HG02981 (cell line): ENCODE results near the gene COMP.

Experiments used
- ATAC-seq: cut with Tn5 transposase; IDR thresholded peaks from one replicate; pipeline ENCODE4 v1.9.1; 2021; ENCODE audit warnings: mild to moderate bottlenecking, moderate library complexity; ENCODE audit not compliant: unreplicated experiment

COMP gene

DNA sequence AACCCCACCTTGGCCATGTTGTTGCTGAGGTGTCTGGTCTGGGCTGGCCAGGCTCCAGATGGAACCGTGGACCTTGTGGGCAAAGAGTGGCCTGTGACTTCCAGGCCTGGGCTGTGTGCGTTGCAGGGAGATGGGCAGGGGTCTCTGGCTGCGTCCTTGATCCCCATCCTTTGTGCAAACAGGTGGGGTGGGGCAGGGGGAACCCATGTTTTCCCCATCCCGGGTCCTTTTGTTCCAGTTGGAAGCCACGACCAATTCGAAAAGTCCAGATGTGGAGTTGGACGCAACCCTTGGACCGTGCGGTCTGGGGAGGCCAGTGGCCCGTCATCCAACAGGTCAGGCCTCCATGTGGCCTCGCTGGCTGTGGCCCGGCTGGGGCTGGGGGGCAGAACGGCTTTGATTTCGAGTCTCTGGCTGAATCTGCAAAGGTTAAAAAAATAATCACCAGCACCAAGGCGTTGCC is 13.1 kb upstream of the COMP start:
- no peak for ATAC-seq

DNA sequence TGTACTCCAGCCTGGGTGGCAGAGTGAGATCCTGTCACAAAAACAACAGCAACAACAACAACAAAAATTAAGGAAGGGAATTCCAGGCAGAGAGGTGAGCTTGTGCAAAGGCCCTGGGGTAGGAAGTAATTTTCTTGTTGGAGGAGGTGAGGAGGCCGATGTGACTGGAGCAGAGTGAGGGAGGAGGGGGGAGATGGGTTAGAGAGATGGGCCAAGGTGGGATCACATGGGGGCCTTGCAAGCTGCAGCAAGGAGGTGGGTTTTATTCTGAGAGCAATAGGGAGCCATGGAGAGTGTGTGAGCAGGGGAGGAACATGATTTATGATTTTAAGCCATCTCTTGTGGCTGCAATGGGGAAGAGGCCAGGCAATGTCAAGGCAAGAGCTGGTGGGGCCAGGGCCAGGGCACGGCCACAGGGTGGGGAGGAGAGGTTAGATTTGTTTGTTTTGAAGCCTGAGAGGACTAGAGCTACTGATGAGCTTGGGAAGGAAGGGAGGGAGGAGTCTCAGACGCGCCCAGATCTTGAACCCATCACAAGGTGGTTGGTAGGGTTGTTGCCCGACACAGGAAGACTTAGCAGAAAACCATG is 12.5 kb upstream of the COMP start:
- ATAC-seq = no peak

DNA sequence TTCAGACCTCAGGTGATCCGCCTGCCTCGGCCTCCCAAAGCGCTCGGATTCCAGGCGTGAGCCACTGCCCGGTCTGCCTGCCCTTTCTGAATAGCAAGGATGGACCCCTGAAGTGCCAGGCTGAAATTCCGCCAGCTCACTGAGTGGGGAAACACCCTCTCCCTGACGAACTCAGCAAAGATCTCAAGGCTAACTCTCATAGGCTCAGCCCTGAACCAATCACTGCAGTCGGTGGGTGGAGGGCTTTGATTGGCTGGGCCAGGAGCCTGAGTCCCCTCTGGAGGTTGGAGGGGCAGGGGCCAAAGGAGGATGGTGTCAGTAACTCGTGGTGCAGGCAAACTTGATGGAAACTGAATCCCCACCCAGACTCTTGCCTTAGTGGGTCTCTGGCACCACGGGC is 11.2 kb upstream of the COMP start:
- ATAC-seq = no peak

DNA sequence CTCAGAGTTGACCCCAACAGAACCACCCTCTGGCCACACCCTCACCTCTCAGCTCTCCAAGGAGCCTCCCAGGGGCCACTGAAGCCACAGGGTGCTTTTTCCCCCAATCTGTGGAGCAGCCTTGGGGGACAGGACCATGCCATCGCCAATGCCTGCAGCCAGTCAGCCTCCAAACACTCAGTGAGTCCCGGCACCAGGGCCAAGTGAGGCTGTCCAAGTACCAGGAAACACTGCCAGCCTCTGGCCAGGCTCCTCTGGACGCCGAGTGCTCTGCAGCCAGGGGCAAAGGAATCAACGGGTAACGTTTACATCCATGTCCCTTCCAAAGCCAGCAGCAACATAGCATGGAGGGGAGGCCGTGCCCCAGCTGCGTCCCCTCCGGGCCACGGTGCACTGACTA is 9.5 kb upstream of the COMP start:
- no peak for ATAC-seq

DNA sequence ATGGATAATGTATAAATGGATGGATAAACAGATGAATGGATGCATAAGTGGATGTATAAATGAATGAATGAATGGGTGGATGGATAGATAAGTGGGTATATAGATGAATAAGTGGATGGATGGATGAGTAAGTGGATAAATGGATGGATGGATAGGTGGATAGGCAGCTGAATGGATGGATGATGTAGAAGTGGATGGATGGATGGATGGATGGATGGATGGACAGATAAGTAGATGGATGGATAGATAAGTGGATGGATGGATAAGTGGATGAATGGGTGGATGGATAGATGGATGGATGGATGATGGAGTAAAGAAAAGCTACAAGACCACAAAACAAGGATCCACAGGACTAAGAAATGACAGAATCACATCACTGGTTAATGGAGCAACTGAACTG is 9.0 kb upstream of the COMP start:
- no peak for ATAC-seq

DNA sequence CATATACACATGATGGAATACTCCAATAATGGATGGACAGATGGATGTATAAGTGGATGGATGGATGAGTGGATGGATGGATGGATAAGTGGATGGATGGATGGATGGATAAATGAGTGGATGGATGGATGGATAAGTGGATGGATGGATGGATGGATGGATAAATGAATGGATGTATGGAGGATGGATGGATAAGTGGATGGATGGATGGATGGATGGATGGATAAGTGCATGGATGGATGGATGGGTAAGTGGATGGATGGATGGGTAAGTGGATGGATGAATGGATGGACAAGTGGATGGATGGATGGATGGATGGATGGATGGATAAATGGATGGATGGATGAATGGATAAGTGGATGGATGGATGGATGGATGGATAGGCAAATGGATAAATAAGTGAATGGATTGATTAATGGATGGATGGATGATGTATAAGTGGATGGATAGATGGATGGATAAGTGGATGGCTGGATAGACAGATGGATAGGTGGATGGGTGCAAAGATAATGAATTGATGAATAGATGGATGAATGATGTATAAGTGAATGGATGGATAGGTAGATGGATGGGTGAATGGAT is 8.4 kb upstream of the COMP start:
- ATAC-seq = no peak

DNA sequence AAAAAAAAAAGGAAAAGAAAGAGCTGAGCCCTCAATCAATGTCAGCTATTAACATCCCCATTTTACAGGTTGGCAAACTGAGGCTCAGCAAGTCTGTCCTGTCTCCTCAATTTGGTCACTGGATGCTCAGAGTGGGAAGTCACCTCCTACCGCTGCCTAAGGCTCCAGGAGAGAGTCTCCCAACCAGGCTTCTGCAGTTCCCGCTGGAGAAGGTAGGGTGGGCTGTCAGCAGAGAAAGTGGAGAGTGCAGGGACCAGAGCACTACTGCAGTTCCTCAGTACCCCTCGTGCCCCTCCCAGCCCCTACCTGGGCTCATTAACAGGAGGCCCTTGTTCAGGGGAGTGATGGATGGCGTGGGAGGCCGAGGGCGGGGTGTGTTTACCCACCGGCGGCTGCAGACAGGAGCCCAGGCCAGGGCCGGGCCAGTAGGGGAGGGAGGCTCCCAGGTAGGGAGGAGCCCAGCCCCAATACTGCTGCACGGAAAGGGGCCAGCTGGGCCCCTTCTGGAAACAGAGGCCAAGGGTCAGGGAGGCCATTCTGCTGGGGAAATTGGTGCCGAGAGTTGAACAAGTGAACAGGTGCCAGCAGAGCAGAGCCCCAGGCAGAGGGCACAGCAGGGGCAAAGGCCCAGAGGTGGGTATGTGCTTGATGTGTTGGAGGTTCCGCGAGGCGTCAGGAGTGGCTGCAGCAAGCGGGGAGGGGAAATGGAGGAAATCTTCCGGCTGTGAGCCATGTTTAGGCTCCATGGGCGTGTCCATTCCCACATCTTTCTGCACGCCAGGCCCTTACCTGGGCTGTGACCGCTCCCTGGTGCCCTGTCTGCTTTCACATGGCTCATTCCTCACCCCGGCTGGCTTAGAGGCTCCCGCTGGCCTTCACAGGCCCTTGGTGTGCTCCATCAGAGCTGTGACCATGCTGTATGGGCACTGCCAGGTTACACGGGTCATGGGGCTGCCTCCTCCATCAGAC is 7.6 kb upstream of the COMP start:
- no peak for ATAC-seq

DNA sequence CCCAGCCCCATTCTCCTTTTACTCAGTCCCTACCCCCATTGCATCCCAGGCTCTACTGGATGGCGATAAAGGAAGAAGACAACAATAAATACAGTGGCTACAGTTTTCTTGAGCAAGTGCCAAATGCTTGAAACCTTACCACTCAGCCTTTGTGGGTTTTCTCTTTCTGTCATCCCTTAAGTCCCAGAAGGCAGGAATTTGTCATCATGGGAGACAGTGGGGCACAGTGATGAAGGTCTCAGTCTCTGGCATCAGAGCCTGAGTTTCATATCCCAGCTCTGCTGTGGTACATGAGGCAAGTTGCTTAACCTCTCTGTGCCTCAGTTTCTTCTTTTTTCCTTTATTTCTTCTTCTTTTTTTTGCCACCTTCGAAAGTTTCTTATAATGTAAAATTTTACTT is 5.1 kb upstream of the COMP start:
- no peak for ATAC-seq

DNA sequence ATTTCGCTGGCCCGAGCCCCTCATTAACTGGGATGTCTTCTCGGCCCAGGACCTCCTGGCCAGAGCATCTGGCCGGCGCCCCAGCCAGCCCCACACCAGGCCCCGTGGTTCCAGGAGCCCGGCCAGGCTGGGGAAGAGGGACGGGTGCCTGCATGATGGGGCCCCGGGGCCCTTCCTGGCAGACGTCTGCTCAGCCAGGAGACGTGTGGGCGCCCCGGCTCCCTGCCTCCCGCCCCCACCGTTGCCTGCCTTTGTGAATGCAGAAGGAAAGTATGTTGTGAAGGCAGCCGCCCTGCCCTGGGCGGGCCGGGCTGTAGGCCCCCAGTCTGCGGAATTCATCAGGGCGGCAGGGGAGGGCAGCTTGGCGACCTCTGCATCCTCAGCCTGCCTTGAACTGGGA is 4.4 kb upstream of the COMP start:
- ATAC-seq = no peak

DNA sequence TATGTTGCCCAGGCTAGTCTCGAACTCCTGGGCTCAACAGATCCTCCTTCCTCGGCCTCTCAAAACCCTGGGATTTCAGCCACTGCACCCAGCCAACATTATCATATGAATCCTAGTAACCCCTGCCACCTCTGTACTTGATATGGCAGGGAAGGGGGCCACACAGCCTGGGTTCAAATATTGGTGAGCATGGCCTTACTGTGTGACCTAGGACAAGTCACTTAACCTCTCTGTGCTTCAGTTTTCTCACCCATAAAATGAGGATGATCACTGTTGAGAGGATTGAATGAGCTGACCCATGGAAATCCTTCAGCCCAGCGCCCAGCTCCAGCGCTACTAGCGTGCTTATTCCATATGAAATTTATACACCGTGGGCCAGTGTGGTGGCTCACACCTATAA is 3.6 kb upstream of the COMP start:
- ATAC-seq = no peak

DNA sequence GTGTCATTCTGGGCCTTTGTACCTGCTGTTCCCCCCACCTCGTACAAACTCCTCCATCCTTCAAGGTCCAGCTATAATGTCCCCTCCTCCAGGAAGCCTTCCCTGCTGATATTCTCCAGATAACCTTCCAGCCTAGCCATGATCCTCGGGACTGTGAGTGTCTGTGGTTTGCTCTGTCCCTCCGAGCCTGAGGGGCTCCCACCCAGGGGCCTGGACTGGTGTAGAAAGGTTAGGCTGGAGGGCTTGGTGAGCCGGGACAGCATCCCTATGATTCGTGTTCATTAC is 2.9 kb upstream of the COMP start:
- no peak for ATAC-seq

DNA sequence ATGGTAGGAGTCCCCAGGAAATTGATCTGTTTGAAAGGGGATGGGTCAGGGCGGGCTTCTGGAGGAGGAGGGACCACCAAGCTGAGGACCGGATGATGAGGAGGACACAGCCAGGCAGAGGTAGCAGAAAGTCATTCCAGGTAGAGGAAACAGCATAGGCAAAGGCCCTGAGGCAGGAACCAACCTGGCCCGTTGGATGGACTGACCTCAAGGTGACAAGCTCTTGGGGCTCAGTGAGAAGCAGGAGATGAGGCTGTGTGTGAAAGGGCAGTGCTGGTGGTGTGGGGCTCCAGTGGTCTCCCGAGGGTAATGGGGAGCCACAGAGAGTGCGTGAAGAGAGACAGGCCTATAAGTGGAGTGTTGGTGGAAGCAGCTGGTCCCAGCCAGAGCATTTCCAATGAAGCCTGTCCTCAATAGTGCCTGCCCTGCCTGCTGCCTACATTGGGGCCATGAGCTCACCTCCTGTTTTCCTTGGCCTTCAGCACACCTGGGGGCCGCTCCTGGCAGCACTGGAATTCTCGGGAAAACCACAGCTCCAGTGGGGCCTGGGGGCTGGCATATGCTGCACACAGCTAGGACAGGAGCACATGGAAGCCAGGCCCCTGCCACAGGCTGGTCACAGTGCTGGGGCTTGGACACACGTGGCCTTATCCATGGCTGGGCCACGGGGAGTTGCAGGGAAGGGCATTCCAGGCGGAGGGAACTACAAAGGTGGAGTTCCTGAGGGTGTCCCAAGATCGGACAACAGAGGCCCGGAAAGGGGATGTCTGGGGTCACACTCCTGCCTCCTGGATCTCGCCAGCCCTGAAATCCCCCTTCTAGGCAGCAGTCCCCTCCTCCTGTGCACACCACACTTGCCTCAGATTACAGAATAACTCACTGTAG is 2.3 kb upstream of the COMP start:
- no peak for ATAC-seq

DNA sequence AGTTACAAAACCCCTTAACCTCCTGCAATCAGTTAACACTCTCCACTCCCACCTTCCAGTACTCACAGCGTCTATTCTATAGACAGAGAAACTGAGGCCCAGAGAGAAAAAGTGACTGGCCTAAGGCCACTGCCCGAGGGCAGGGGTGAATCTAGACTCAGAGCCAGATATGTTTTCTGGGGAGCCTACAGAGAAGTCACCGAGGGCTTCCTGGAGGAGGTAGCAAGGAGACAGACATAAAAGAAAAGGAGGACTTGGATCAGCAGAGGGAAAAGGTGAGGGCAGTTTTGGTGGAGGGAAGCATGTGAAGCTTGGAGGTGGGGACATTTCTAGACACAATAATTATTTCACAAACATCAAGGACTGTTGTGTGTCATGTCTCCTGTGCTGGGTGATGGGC is 1.6 kb upstream of the COMP start:
- no peak for ATAC-seq

DNA sequence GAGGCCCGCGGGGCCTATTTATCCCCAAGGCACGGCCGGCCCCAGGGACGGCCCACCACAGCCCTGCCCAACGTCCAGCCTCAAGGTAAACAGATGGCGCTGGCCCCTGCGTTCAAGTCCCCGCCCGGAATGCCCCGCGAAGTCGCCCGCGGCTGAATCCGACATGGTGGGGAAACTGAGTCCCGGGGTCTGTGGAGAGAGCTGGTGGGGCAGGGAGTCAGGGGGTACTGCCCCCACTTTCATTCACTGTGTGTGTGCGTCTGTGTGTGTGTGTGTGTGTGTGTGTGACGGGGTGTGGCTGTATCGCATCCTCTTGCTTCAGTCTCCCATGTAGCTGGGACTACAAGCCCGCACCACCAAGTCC is 192 bp upstream of the COMP start:
- no peak for ATAC-seq

DNA sequence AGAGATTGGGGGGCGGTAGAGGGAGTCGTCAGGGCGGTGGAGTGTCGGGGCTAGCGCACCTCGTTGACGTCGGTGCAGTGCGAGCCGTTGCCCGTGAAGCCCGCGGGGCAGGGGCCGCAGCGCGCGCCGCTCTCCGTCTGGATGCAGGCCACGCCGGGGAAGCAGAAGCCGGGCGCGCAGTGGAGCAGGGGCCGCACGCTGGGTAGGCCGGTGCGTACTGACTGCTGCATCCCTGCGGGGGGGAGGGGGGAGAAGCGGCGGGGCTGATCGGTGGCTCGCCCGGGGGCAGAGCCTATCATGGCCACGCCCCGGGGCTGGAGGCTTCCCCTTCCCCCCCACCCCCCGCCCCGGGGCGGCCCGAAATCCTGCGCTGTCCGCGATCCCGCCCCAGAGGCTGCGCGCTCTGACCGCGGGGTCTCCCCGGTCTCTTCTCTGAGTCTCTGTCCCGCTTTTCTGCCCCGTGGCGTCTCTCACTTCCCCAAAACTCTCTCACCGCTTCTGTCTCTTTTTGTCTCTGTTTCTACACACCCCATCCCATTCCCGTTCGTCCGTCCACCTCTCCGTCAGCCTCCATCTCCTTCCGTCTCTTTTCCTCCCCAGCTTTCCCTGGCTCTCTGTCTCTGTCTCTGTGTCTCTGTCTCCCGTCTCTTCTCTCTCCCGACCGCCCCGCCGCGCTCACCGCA is 1.1 kb downstream of the COMP start:
- no peak for ATAC-seq

DNA sequence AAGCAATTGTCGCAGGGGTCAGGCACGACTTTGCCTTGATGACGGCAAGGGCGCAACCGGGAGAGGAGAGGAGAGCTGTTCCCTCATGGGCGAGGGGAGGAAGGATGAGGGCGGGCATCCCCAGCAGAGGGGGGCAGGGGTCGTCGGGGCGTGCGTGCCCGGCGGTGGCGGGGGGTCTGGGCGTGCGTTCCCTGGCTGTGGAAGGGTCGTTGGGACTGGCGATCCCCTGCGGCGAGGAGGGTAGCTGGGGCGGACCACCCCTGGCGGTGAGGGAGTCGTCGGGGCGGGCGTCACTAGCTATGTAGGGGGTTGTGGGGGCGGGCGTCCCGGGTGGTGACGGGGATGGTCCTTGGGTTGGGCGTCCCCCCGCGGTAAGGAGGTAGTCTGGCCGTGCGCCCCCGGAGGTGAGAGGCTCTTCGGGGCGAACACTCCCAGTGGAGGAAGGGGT is 1.7 kb downstream of the COMP start:
- no peak for ATAC-seq

DNA sequence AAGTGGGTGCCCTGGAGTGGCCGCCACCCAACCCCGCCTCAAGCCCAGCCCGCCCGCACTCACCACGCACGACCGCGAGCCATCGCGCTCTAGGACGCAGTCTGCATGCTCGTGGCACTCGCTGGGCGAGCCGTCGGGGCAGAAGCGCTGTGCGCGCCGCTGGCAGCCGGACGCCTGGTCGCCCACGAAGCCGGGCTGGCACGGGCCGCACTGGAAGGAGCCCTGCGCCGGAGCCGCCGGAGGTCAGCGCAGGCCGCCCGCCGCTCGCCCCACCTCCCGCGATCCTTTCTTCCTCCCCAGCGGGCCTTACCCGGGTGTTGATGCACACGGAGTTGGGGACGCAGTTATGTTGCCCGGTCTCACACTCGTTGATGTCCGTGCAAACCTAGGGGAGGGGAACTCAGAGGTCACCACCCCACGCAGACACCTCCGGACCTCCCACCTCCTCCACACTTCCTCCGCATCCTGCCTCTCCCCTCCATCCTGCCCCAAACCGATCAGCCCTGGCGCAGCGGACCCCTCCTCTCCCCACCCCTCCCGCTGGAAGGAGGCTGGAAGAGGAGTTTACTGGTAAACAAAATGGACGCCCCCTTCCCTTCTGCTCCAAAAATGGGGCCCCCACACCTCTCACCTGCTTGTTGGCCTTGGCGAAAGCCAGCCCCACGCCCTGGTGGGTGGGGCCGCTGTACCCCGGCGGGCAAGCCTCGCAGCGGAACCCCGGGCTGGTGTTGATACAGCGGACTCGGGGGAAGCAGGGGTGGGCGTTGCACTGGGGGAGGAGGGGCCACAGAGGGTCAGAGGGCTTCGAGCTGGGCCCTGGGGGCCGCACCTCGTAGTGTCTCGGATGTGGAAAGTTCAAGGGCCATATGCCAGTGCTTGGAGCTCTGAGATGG is 2.3 kb downstream of the COMP start:
- ATAC-seq = no peak

DNA sequence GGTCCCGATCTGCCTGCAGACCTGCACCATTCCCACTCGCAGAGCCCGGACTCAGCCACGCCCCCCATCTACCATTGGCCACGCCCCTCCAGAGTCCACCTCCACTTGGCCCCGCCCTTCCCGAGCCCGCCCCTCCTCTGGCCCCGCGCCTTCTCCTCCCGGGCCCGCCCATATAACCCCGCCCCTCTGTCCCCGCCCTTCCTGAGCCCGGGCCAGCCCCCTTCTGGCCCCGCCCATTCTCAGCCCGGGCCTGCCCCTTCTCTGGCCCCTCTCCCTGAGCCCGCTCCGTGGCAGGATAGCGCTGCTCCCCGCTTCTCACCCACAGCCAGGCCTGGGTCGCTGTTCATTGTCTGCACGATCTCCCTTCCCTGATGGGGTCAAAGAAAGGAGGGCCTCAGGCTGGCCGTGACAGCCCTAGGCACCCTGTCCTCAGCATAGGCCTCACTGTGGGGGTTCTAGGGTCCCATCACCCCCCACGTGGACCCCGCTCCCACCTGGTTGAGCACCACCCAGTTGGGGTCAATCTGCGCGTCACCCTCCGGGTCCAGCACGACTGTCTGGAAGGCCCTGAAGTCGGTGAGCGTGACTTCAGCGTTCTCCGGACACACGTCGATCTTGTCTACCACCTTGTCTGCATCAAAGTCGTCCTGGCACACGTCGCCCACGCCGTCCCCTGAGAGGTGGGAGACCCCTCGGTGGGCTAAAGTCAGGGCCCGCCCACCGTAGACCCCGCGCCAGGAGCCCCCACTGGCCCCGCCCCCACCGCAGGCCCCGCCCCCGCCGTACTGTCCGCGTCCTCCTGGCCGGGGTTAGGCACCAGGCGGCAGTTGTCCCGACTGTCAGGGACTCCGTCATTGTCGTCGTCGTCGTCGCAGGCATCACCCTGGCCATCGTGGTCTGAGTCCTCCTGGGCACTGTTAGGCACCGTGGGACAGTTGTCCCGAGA is 5.7 kb downstream of the COMP start:
- no peak for ATAC-seq

DNA sequence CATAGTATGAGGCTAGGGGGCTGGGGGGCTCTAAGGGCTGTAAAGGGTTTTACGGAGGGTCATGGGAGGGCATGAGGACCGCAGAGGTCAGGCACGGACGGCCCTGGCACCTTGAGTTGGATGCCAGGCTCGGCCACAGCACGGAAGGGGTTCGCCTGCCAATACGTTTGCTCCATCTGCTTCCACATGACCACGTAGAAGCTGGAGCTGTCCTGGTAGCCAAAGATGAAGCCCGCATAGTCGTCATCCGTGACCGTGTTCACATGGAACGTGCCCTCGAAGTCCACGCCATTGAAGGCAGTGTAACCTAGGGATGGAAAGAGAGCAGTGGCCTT is 6.4 kb downstream of the COMP start:
- ATAC-seq = no peak
